ENCODE measurements around the gene NBPF9.
"Not testable (repeated sequence)": the region's sequence is repeated elsewhere in the genome, so short reads cannot be mapped to it uniquely, and the experiment has no call there.

DNA sequence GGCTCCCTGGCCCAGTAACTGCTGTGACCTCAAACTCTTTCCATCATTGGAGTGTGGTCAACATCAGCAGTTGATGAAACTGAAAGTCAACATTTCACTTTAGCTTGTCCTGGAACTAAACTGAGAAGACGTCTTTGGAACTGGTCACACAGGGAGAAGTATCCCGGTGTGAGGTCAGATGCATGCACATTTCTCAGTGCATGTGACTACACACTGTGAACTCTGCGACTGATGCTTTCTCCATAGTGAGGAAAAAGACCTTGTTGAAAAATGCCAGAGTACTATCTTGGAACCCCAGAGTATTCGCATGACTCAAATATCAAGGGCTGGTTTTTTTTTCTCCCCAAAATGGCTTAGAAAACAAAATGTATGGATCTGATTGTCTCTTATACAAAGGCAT lies 46.6 kb upstream of the NBPF9 start:
- not testable (repeated sequence) for TF ChIP-seq POLR2A, POLR2AphosphoS5 (IDR thresholded peaks at IDR 0.05)

Data from transverse colon (tissue), 3 donors.